ENCODE measurements around the gene DENND2C.

DNA sequence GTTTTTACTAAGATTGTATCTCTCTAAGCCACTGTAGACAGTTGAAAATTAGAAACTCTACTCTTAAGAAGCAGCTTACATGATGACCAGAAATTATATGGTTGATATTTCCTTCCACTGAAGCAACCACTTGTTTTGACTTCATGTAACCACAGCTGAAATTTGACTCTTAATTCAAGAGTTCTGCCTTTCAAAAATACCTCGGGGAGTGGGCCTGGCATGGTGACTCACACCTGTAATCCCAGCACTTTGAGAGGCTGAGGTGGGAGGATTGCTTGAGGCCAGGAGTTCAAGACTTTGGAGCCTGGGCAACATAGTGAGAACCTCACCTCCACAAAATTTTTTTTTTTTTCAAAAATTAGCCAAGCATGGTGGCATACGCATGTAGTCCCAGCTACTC is 21.2 kb upstream of the DENND2C start:
- TF ChIP-seq, protein P1, sequence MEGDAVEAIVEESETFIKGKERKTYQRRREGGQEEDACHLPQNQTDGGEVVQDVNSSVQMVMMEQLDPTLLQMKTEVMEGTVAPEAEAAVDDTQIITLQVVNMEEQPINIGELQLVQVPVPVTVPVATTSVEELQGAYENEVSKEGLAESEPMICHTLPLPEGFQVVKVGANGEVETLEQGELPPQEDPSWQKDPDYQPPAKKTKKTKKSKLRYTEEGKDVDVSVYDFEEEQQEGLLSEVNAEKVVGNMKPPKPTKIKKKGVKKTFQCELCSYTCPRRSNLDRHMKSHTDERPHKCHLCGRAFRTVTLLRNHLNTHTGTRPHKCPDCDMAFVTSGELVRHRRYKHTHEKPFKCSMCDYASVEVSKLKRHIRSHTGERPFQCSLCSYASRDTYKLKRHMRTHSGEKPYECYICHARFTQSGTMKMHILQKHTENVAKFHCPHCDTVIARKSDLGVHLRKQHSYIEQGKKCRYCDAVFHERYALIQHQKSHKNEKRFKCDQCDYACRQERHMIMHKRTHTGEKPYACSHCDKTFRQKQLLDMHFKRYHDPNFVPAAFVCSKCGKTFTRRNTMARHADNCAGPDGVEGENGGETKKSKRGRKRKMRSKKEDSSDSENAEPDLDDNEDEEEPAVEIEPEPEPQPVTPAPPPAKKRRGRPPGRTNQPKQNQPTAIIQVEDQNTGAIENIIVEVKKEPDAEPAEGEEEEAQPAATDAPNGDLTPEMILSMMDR (IDR thresholded peaks at IDR 0.05; ENCODE audit: low read depth, low read length, poor library complexity, severe bottlenecking) = no peak
- no peak for TF ChIP-seq EZH2phosphoT487 (IDR thresholded peaks at IDR 0.05; ENCODE audit: borderline replicate concordance, low read length)
